PC-9 (cell line): ENCODE results near the gene LCE5A.

Source experiments
- CTCF ChIP-seq: fragments of 200-600 bp; sonication (generic); conservative IDR thresholded peaks from 2 replicates; pipeline ENCODE4 v1.6.1; 2017; ENCODE audit warnings: mixed run types, antibody characterized with exemption, mild to moderate bottlenecking, moderate library complexity
- EZH2 ChIP-seq: fragments of 200-600 bp; sonication (generic); IDR thresholded peaks from 2 replicates; pipeline ENCODE4 v1.8.0; 2017; ENCODE audit warnings: antibody characterized with exemption, low read depth

- TF ChIP-seq CTCF (no peak), EZH2 (no peak)
These were observed 8.9 kb upstream of the LCE5A start for GRCh38 chr1:152501704-152502103.
